GM12891 (cell line): Measurements from ENCODE around the gene ZNF691.

ENCODE experiments used
- DNase-seq: peaks from one replicate; pipeline ENCODE4 v3.0.0; 2011; ENCODE audit warnings: low spot score; ENCODE audit not compliant: insufficient read length
- FAIRE-seq: peaks from 2 replicates; lab custom pipeline; 2011; peaks lifted over from hg19 to GRCh38; lab: Jason Lieb, UNC
- PAX5 ChIP-seq: IDR thresholded peaks from 2 replicates; pipeline ENCODE4 v1.6.1; 2011; ENCODE audit warnings: low read length, moderate library complexity, mild to moderate bottlenecking; ENCODE audit not compliant: insufficient read depth, severe bottlenecking
- POLR2A ChIP-seq: IDR thresholded peaks from 2 replicates; pipeline ENCODE4 v1.6.1; 2011; ENCODE audit warnings: low read depth, low read length, control low read depth
- POLR2AphosphoS5 ChIP-seq: IDR thresholded peaks from 2 replicates; pipeline ENCODE4 v1.6.1; 2011; ENCODE audit warnings: low read depth, low read length, control low read depth
- POU2F2 ChIP-seq: IDR thresholded peaks from 2 replicates; pipeline ENCODE4 v1.6.1; 2011; ENCODE audit warnings: low read depth, mild to moderate bottlenecking, control low read depth, low read length, moderate library complexity
- SPI1 ChIP-seq: IDR thresholded peaks from 2 replicates; pipeline ENCODE4 v1.6.1; 2011; ENCODE audit warnings: low read depth, low read length, control low read depth
- TAF1 ChIP-seq: IDR thresholded peaks from 2 replicates; pipeline ENCODE4 v1.6.1; 2011; ENCODE audit warnings: low read depth, low read length, control low read depth

The ZNF691 gene

GRCh38 chr1:42831273-42831672 lies 15.1 kb upstream of the ZNF691 start:
- DNase-seq (no peak), FAIRE-seq (no peak)
- no peak for TF ChIP-seq POLR2AphosphoS5
- no peak for TF ChIP-seq POLR2A
- TF ChIP-seq PAX5: no peak
- no peak for TF ChIP-seq SPI1

GRCh38 chr1:42832641-42833240 lies 13.7 kb upstream of the ZNF691 start:
- FAIRE-seq: no peak

DNA sequence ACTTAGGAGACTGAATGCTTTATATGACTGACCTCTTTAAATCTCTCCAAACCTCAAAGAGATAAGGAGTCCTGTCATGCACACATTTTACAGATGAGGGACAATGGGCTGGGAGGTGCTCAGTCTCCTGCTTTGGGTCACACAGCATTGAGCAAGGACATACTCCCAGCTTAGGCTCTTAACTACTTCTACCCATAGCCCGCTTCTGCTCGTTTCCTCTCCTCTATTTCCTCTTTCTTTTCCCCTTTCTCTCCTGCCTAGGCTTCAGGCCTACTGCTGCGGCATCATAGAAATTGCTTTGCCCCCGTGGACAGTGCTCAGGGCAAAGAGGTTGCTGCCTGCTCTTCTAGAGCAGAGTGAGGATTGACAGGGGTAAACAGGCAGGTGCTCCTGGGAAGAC lies 12.4 kb upstream of the ZNF691 start:
- FAIRE-seq (no peak), DNase-seq (no peak)
- TF ChIP-seq SPI1: no peak

More at GRCh38 chr1:42832641-42833240, 13.7 kb upstream of the ZNF691 start:
- no peak for TF ChIP-seq POLR2A
- TF ChIP-seq SPI1: no peak
- no peak for TF ChIP-seq TAF1
- TF ChIP-seq PAX5: no peak
- TF ChIP-seq POU2F2: no peak
- no peak for TF ChIP-seq POLR2AphosphoS5
- no peak for DNase-seq

GRCh38 chr1:42834803-42835202 lies 11.6 kb upstream of the ZNF691 start:
- no peak for FAIRE-seq
- DNase-seq: no peak
- TF ChIP-seq POLR2A: no peak
- TF ChIP-seq SPI1: no peak
- no peak for TF ChIP-seq PAX5
- no peak for TF ChIP-seq POLR2AphosphoS5

- DNase-seq: no peak
- FAIRE-seq: no peak
- no peak for TF ChIP-seq PAX5
- no peak for TF ChIP-seq SPI1
- no peak for TF ChIP-seq POLR2A
- TF ChIP-seq TAF1: no peak
- no peak for TF ChIP-seq POU2F2
- no peak for TF ChIP-seq POLR2AphosphoS5
Observed at GRCh38 chr1:42835422-42835821, 11.0 kb upstream of the ZNF691 start.

DNA sequence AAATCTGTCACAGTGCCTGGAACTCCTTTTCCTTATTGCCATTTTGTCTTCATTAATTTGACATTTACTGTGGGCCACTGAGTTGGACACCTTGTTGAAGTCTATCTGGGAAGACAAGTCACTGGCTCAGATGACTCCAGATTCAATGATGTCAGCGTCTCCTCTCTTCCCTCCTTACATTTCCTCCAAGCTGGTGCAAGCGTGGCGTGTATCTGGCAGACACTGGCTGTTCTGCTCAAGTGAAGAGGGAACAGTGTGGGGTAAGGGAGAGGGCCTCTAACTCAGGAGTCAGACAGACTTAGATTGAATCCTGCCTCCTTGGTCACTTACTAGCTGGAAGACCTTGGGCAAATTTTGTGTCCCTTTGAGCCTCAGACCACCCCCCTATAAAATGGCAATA lies 8.7 kb upstream of the ZNF691 start:
- DNase-seq: no peak
- TF ChIP-seq SPI1 (no peak), POU2F2 (no peak), POLR2A (no peak), POLR2AphosphoS5 (no peak), TAF1 (no peak)
- FAIRE-seq: peak; percentile 26

DNA sequence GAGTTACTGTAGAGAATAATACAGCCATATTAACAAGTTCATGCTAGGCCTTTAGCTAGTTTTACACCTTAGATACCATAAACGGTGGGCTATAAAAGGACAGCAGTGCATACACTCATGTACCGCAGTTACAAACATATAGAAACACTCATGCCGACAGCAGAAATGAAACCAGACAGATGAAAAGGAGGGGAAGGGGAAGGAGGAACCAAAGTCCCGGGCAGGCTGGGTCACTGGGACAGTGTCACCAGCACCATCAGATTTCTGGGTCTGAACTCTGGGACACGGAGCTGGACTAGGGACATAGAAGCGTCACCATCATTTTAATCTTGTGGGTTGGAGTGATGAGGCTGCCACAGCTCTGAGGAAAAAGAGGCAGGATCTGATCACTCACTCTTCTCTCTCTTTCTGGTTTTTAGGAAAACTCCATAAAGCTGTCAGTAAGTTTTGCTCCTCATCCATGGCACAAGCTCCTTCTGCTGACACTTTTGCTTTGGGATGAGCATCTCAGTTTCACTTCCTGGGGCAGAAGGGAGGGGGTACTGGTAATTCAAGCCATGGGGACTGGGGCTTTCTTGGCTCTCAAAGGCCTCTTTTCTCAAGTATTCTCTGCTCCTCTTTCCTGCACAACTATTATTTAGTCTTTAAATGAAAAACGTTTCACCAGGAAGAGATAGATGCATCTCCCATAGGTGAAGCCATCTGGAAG lies 7.8 kb upstream of the ZNF691 start:
- FAIRE-seq (peak; percentile 47), DNase-seq (no peak)
- TF ChIP-seq POLR2AphosphoS5 (no peak), POU2F2 (no peak), SPI1 (peak; percentile 59)

- DNase-seq: no peak
- no peak for FAIRE-seq
- TF ChIP-seq POLR2A (no peak), SPI1 (no peak), POU2F2 (no peak), POLR2AphosphoS5 (no peak)
Observed at GRCh38 chr1:42841010-42841409, 5.4 kb upstream of the ZNF691 start.

- DNase-seq (no peak), FAIRE-seq (no peak)
- TF ChIP-seq POLR2AphosphoS5: no peak
- TF ChIP-seq POU2F2: no peak
- no peak for TF ChIP-seq SPI1
- no peak for TF ChIP-seq POLR2A
- TF ChIP-seq TAF1: no peak
- no peak for TF ChIP-seq PAX5
Observed at GRCh38 chr1:42841440-42842147, 4.8 kb upstream of the ZNF691 start.
